GM23338 (cell line): ENCODE data around the gene C2CD4D. TPM values are rescaled to one million over a fixed set of nuclear protein-coding genes. Genes with fewer than 3 reads are reported as not detected.

Experiments
- ATAC-seq: fragments of 200-7000 bp; cut with Tn5 transposase; 3 replicates; pipeline ENCODE4 v1.9.1; 2020
- DNase-seq: peaks from one replicate; pipeline ENCODE4 v3.0.0-alpha.2; 2015; ENCODE audit warnings: low spot score
- H2AFZ ChIP-seq: fragments of 200-600 bp; sonication (generic); 2 replicates; pipeline ENCODE4 v1.8.0; 2016; ENCODE audit warnings: antibody characterized with exemption, mild to moderate bottlenecking, moderate library complexity
- H3F3A ChIP-seq: fragments of 200-600 bp; sonication (generic); replicated peaks from 2 replicates; pipeline ENCODE4 v1.8.0; 2017; ENCODE audit warnings: antibody characterized with exemption, mixed run types, low read depth
- H3K27ac ChIP-seq: fragments of 200-600 bp; sonication (generic); 2 replicates; pipeline ENCODE4 v1.6.1; 2016; ENCODE audit warnings: low read depth
- H3K27me3 ChIP-seq: fragments of 200-600 bp; sonication (generic); 2 replicates; pipeline ENCODE4 v1.8.0; 2016; ENCODE audit warnings: mild to moderate bottlenecking, mixed run types, moderate library complexity; ENCODE audit not compliant: insufficient read depth
- H3K36me3 ChIP-seq: fragments of 200-600 bp; sonication (generic); 2 replicates; pipeline ENCODE4 v1.8.0; 2016; ENCODE audit warnings: mild to moderate bottlenecking; ENCODE audit not compliant: insufficient read depth
- H3K4me1 ChIP-seq: fragments of 200-600 bp; sonication (generic); 2 replicates; pipeline ENCODE4 v1.8.0; 2016; ENCODE audit warnings: mild to moderate bottlenecking, moderate library complexity; ENCODE audit not compliant: insufficient read depth
- H3K4me2 ChIP-seq: fragments of 200-600 bp; sonication (generic); 2 replicates; pipeline ENCODE4 v1.7.1; 2017; ENCODE audit warnings: mixed run types
- H3K4me3 ChIP-seq: fragments of 200-600 bp; sonication (generic); 2 replicates; pipeline ENCODE4 v1.6.1; 2016; ENCODE audit warnings: mixed run types
- H3K79me2 ChIP-seq: fragments of 200-600 bp; sonication (generic); replicated peaks from 2 replicates; pipeline ENCODE4 v1.8.0; 2017; ENCODE audit warnings: mild to moderate bottlenecking; ENCODE audit not compliant: insufficient read depth
- H3K9me2 ChIP-seq: fragments of 200-600 bp; sonication (generic); 2 replicates; pipeline ENCODE4 v1.8.0; 2017; ENCODE audit not compliant: insufficient read depth
- H4K20me1 ChIP-seq: fragments of 200-600 bp; sonication (generic); replicated peaks from 2 replicates; pipeline ENCODE4 v1.8.0; 2017; ENCODE audit warnings: mild to moderate bottlenecking; ENCODE audit not compliant: insufficient read depth
- H3K27ac Mint-ChIP-seq: 2 replicates; pipeline ENCODE4 v1.8.0; 2020; ENCODE audit warnings: inconsistent platforms, mild to moderate bottlenecking, moderate library complexity, mixed read lengths
- H3K27me3 Mint-ChIP-seq: 3 replicates; pipeline ENCODE4 v1.8.0; 2022; ENCODE audit warnings: low read depth, mild to moderate bottlenecking, moderate library complexity, mixed read lengths, inconsistent platforms; ENCODE audit not compliant: insufficient read depth, poor library complexity
- H3K36me3 Mint-ChIP-seq: 3 replicates; pipeline ENCODE4 v1.8.0; 2021; ENCODE audit warnings: low read depth, mild to moderate bottlenecking, inconsistent platforms, moderate library complexity, mixed read lengths
- H3K4me1 Mint-ChIP-seq: 3 replicates; pipeline ENCODE4 v1.8.0; 2020; ENCODE audit warnings: mild to moderate bottlenecking, inconsistent platforms, mixed read lengths
- H3K4me3 Mint-ChIP-seq: 3 replicates; pipeline ENCODE4 v1.8.0; 2021; ENCODE audit warnings: moderate library complexity, mild to moderate bottlenecking, inconsistent platforms, mixed read lengths
- H3K9me3 Mint-ChIP-seq: 3 replicates; pipeline ENCODE4 v1.8.0; 2020; ENCODE audit warnings: moderate library complexity, mild to moderate bottlenecking, inconsistent platforms, mixed read lengths
- EZH2 ChIP-seq: fragments of 200-600 bp; sonication (generic); IDR thresholded peaks from one replicate; pipeline ENCODE4 v1.8.0; 2017; ENCODE audit warnings: antibody characterized with exemption, mild to moderate bottlenecking, low read depth; ENCODE audit not compliant: unreplicated experiment
- EZH2phosphoT487 ChIP-seq: fragments of 200-600 bp; sonication (generic); IDR thresholded peaks from one replicate; pipeline ENCODE4 v1.8.1; 2018; ENCODE audit warnings: antibody characterized with exemption; ENCODE audit not compliant: unreplicated experiment
- POLR2AphosphoS5 ChIP-seq: IDR thresholded peaks from 2 replicates; pipeline ENCODE4 v1.6.1; 2016; ENCODE audit warnings: antibody characterized with exemption, low read depth
- ZNF331 ChIP-seq: fragments of 250-450 bp; sonication (Bioruptor Pico); IDR thresholded peaks from 2 replicates; pipeline ENCODE4 v1.5.0; 2020; ENCODE audit warnings: low read depth, mild to moderate bottlenecking, moderate library complexity
- polyA plus RNA-seq: library from polyadenylated mRNA; unstranded; fragments of >200 nt; fragmentation: Nextera tagmentation; extraction: Ambion mirVana; gene quantifications from 2 replicates; pipeline ENCODE4 v1.2.1, GENCODE V29; 2016
- total RNA-seq: library from RNA; depleted of rRNA; stranded (reverse); fragments of >200 nt; shearing (Covaris generic); gene quantifications from 2 replicates; pipeline ENCODE4 v1.2.3, GENCODE V29; 2014
- TF ChIP-seq, protein P1 (sequence below), 2 experiments: fragments of 200-600 bp in 1 of 2; sonication (generic) in 1 of 2; conservative IDR thresholded peaks; 2 replicates each; pipeline versions ENCODE4 v1.5.1 to v1.6.1; 2016 to 2017; ENCODE audit warnings: antibody characterized with exemption in 2 of 2, low read depth in 2 of 2, mild to moderate bottlenecking in 2 of 2, moderate library complexity in 1 of 2
- TF ChIP-seq, protein P2 (sequence below): IDR thresholded peaks from one replicate; pipeline ENCODE4 v1.6.1; 2018; ENCODE audit warnings: antibody characterized with exemption; ENCODE audit not compliant: unreplicated experiment
- TF ChIP-seq, protein P3 (sequence below): fragments of 250-450 bp; sonication (Bioruptor Pico); IDR thresholded peaks from 2 replicates; pipeline ENCODE4 v1.5.0; 2020; ENCODE audit warnings: mild to moderate bottlenecking, moderate library complexity

C2CD4D gene
- total and polyA plus RNA-seq, 2 experiments from 2014 or later = 0.35 to 0.82 TPM

DNA sequence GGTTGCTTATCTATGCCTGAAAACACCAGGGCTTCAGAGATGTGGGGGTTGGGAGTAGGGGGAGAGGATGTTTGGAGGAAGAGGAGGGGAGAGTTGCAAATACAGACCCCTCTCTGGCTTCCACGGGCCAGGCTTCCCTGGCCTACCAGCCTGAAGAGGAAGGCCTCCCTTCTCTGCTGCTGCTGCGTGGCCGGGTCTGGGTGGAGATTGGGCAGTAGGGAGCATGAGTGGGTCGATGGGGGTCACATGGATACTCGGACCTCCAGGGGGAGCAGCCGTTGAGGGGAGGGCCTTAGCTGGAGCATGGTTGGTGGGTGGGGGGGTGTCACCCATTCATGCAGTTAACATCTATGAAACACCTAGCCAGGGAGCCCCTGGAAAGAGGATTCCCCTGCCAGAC lies 9.6 kb downstream of the C2CD4D start (continued):
- TF ChIP-seq, protein P1, sequence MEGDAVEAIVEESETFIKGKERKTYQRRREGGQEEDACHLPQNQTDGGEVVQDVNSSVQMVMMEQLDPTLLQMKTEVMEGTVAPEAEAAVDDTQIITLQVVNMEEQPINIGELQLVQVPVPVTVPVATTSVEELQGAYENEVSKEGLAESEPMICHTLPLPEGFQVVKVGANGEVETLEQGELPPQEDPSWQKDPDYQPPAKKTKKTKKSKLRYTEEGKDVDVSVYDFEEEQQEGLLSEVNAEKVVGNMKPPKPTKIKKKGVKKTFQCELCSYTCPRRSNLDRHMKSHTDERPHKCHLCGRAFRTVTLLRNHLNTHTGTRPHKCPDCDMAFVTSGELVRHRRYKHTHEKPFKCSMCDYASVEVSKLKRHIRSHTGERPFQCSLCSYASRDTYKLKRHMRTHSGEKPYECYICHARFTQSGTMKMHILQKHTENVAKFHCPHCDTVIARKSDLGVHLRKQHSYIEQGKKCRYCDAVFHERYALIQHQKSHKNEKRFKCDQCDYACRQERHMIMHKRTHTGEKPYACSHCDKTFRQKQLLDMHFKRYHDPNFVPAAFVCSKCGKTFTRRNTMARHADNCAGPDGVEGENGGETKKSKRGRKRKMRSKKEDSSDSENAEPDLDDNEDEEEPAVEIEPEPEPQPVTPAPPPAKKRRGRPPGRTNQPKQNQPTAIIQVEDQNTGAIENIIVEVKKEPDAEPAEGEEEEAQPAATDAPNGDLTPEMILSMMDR (conservative IDR thresholded peaks at IDR 0.05; ENCODE audit: low read depth in 2 of 2) = no peak
- no peak for TF ChIP-seq ZNF331
- no peak for TF ChIP-seq POLR2AphosphoS5
- TF ChIP-seq, protein P2, sequence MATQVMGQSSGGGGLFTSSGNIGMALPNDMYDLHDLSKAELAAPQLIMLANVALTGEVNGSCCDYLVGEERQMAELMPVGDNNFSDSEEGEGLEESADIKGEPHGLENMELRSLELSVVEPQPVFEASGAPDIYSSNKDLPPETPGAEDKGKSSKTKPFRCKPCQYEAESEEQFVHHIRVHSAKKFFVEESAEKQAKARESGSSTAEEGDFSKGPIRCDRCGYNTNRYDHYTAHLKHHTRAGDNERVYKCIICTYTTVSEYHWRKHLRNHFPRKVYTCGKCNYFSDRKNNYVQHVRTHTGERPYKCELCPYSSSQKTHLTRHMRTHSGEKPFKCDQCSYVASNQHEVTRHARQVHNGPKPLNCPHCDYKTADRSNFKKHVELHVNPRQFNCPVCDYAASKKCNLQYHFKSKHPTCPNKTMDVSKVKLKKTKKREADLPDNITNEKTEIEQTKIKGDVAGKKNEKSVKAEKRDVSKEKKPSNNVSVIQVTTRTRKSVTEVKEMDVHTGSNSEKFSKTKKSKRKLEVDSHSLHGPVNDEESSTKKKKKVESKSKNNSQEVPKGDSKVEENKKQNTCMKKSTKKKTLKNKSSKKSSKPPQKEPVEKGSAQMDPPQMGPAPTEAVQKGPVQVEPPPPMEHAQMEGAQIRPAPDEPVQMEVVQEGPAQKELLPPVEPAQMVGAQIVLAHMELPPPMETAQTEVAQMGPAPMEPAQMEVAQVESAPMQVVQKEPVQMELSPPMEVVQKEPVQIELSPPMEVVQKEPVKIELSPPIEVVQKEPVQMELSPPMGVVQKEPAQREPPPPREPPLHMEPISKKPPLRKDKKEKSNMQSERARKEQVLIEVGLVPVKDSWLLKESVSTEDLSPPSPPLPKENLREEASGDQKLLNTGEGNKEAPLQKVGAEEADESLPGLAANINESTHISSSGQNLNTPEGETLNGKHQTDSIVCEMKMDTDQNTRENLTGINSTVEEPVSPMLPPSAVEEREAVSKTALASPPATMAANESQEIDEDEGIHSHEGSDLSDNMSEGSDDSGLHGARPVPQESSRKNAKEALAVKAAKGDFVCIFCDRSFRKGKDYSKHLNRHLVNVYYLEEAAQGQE = no peak
- no peak for TF ChIP-seq EZH2phosphoT487

DNA sequence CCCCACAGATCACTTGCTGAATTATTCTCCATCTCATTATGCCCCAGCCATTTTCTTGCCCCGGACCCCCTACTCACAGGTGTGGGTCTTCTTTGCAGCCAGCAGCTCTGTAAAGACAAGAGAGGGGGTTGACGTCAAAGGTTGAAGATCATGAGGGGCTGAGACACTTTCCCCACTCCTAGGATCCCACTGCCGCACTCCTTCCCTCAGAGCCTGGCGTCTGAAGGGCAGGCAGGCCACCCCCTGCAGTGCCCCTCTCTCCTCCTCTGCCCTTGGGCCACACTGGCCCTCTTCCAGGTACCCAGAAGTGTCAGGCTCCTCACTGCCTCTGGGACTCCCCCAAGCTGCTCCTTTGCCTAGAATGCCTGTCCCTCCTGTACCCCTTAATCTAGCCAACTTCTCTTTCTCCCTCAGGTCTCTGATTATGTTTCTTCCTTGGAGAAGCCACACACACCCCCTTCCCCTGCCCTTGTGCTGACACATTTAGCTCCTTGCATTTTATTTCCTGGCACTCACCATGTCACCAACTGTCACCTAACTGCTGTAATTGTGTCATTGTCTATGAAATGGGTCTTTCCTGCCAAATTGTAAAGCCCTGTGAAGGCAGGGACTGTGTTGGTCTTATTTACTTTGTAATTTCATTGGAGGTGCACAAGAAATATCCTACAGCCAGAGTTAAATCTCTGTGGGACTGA lies 10.1 kb downstream of the C2CD4D start:
- no peak overlapping the region; the same call in 1 of the 2 replicates for H3K27ac Mint-ChIP-seq
- Histone ChIP-seq H2AFZ (peak overlapping the region; percentile 93), H3K36me3 (no peaks in the 10 kb centered on the region), H4K20me1 (no peaks in the 10 kb centered on the region), H3K79me2 (no peaks in the 10 kb centered on the region), H3K27me3 (no peaks in the 10 kb centered on the region), H3K9me2 (no peaks in the 10 kb centered on the region), H3K4me3 (peak overlapping the region; percentile 45), H3K27ac (no peak overlapping the region), H3K4me1 (peaks cover 44% of the 10 kb centered on the region), H3F3A (no peaks in the 10 kb centered on the region; the same call in 1 of the 2 replicates), H3K4me2 (peak overlapping the region; percentile 83)
- peaks cover 50% of the 10 kb centered on the region for H3K4me1 Mint-ChIP-seq
- DNase-seq (no peak), ATAC-seq (peak; percentile 29)
- peak overlapping the region; percentile 36 for H3K4me3 Mint-ChIP-seq
- no peaks in the 10 kb centered on the region; the same call in 2 of the 3 replicates for H3K9me3 Mint-ChIP-seq
- peaks cover 15% of the 10 kb centered on the region for H3K27me3 Mint-ChIP-seq
- H3K36me3 Mint-ChIP-seq = no peaks in the 10 kb centered on the region; the same call in 2 of the 3 replicates
- TF ChIP-seq, protein P3, sequence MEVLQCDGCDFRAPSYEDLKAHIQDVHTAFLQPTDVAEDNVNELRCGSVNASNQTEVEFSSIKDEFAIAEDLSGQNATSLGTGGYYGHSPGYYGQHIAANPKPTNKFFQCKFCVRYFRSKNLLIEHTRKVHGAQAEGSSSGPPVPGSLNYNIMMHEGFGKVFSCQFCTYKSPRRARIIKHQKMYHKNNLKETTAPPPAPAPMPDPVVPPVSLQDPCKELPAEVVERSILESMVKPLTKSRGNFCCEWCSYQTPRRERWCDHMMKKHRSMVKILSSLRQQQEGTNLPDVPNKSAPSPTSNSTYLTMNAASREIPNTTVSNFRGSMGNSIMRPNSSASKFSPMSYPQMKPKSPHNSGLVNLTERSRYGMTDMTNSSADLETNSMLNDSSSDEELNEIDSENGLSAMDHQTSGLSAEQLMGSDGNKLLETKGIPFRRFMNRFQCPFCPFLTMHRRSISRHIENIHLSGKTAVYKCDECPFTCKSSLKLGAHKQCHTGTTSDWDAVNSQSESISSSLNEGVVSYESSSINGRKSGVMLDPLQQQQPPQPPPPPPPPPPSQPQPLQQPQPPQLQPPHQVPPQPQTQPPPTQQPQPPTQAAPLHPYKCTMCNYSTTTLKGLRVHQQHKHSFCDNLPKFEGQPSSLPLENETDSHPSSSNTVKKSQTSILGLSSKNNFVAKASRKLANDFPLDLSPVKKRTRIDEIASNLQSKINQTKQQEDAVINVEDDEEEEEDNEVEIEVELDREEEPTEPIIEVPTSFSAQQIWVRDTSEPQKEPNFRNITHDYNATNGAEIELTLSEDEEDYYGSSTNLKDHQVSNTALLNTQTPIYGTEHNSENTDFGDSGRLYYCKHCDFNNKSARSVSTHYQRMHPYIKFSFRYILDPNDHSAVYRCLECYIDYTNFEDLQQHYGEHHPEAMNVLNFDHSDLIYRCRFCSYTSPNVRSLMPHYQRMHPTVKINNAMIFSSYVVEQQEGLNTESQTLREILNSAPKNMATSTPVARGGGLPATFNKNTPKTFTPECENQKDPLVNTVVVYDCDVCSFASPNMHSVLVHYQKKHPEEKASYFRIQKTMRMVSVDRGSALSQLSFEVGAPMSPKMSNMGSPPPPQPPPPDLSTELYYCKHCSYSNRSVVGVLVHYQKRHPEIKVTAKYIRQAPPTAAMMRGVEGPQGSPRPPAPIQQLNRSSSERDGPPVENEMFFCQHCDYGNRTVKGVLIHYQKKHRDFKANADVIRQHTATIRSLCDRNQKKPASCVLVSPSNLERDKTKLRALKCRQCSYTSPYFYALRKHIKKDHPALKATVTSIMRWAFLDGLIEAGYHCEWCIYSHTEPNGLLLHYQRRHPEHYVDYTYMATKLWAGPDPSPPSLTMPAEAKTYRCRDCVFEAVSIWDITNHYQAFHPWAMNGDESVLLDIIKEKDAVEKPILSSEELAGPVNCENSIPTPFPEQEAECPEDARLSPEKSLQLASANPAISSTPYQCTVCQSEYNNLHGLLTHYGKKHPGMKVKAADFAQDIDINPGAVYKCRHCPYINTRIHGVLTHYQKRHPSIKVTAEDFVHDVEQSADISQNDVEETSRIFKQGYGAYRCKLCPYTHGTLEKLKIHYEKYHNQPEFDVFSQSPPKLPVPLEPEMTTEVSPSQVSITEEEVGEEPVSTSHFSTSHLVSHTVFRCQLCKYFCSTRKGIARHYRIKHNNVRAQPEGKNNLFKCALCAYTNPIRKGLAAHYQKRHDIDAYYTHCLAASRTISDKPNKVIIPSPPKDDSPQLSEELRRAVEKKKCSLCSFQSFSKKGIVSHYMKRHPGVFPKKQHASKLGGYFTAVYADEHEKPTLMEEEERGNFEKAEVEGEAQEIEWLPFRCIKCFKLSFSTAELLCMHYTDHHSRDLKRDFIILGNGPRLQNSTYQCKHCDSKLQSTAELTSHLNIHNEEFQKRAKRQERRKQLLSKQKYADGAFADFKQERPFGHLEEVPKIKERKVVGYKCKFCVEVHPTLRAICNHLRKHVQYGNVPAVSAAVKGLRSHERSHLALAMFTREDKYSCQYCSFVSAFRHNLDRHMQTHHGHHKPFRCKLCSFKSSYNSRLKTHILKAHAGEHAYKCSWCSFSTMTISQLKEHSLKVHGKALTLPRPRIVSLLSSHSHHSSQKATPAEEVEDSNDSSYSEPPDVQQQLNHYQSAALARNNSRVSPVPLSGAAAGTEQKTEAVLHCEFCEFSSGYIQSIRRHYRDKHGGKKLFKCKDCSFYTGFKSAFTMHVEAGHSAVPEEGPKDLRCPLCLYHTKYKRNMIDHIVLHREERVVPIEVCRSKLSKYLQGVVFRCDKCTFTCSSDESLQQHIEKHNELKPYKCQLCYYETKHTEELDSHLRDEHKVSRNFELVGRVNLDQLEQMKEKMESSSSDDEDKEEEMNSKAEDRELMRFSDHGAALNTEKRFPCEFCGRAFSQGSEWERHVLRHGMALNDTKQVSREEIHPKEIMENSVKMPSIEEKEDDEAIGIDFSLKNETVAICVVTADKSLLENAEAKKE (CRISPR knock-in tag) = no peak
- TF ChIP-seq, protein P1 (conservative IDR thresholded peaks at IDR 0.05; ENCODE audit: low read depth in 2 of 2) = no peak
- no peak for TF ChIP-seq EZH2
